Gastrocnemius medialis (tissue), 4 donors: Measurements from ENCODE around the gene MLN. TPM values are rescaled to one million over a fixed set of nuclear protein-coding genes. Genes with fewer than 3 reads are reported as not detected.
A peak's percentile ranks its signal among the peaks of the same experiment; 100 is the strongest.

Source experiments
- ATAC-seq, 2 donors: fragments of 150-250 bp; one replicate each; pipeline ENCODE4 v1.9.1; 2016
- DNase-seq, 2 donors: peaks; one replicate each; pipeline ENCODE4 v3.0.0-alpha.2; 2019
- H3K27ac ChIP-seq, 4 donors: fragments of 200-600 bp; sonication (generic); 1 replicate in 1 of 4; 2 replicates in 3 of 4; pipeline ENCODE4 v1.5.1; 2016 to 2018; ENCODE audit warnings: mild to moderate bottlenecking in 2 of 4, moderate library complexity in 1 of 4
- H3K27me3 ChIP-seq, 3 donors: fragments of 200-600 bp; sonication (generic) in 2 of 3; 1 replicate in 1 of 3; 2 replicates in 2 of 3; pipeline versions ENCODE4 v1.5.1 to v1.6.0; 2016 to 2019; ENCODE audit warnings: mild to moderate bottlenecking in 1 of 3, moderate library complexity in 1 of 3
- H3K36me3 ChIP-seq, 2 donors: fragments of 200-600 bp; sonication (generic) in 1 of 2; one replicate each; pipeline ENCODE4 v1.5.1; 2017 to 2018
- H3K4me1 ChIP-seq, 2 donors: fragments of 200-600 bp; sonication (generic) in 1 of 2; one replicate each; pipeline ENCODE4 v1.5.1; 2016 to 2017; ENCODE audit warnings: mild to moderate bottlenecking in 2 of 2
- H3K4me3 ChIP-seq, 4 donors: fragments of 200-600 bp; sonication (generic) in 3 of 4; 1 replicate in 1 of 4; 2 replicates in 3 of 4; pipeline ENCODE4 v1.5.1; 2016 to 2019; ENCODE audit warnings: mild to moderate bottlenecking in 2 of 4
- H3K9me3 ChIP-seq, 3 donors: fragments of 200-600 bp; sonication (generic) in 2 of 3; 1 replicate in 1 of 3; 2 replicates in 2 of 3; pipeline ENCODE4 v1.5.1; 2016 to 2019
- CTCF ChIP-seq, 5 experiments: fragments of 450-650 bp in 3 of 5; fragments of 200-600 bp in 2 of 5; sonication (generic) in 2 of 5; IDR thresholded peaks in 4 of 5; conservative IDR thresholded peaks in 1 of 5; 1 replicate in 4 of 5; 2 replicates in 1 of 5; pipeline ENCODE4 v1.5.1; 2016 to 2019; ENCODE audit warnings: antibody characterized with exemption in 5 of 5, mild to moderate bottlenecking in 3 of 5, moderate library complexity in 3 of 5
- POLR2A ChIP-seq, 2 donors: fragments of 450-650 bp; IDR thresholded peaks; one replicate each; pipeline ENCODE4 v1.6.1; 2017; ENCODE audit warnings: antibody characterized with exemption in 2 of 2, mild to moderate bottlenecking in 2 of 2, moderate library complexity in 2 of 2
- in situ Hi-C, 4 donors: fragments of 200-750 bp; cut with MboI; loops; one replicate each; pipeline versions ENCODE4 v1.15.0 to v1.8.0; 2017; ENCODE audit warnings: low sequenced_read_pairs in 4 of 4
- intact Hi-C: fragments of 100-400 bp; cut with DNase I; formaldehyde crosslinking; loops from one replicate; pipeline ENCODE4 v1.15.1; 2023; ENCODE audit warnings: low total_unique reads
- total RNA-seq, 4 donors: library from RNA; depleted of rRNA; stranded (reverse); fragments of >200 nt; gene quantifications; one replicate each; pipeline versions ENCODE4 v1.1.0 to v1.2.3, GENCODE V29; 2016

Gene MLN
- total RNA-seq, 4 donors from 2014 or later, result not detected

- intact Hi-C loops (loop anchor here (1.0 kb wide), 2 partner anchors 18 to 51 kb away; partner anchors contain the start of gene UQCC2), in situ Hi-C loops (loop anchor here in 3 of 4 donors (5.0 to 25.0 kb wide), 4 partner anchors 45 to 400 kb away; partner anchors contain the start of genes BAK1 (in 2 of the 3) and UQCC2 (in 1 of the 3))
- Histone ChIP-seq H3K36me3 (no peaks in the 10 kb centered on the region), H3K27me3 (no peaks in the 10 kb centered on the region), H3K27ac (peak overlapping the region; percentile 85 to 93 (median 90)), H3K4me3 (no peak overlapping the region), H3K4me1 (peaks cover 24 to 26% of the 10 kb centered on the region in 2 donors), H3K9me3 (no peaks in the 10 kb centered on the region)
- ATAC-seq (no peak), DNase-seq (peak in 1 of 2 donors; percentile 49)
- no peak for TF ChIP-seq POLR2A (IDR thresholded peaks at IDR 0.05)
- no peak for TF ChIP-seq CTCF (IDR thresholded peaks at IDR 0.05 in 4 of 5, conservative IDR thresholded peaks at IDR 0.05 in 1 of 5)
These were observed 41.1 kb downstream of the MLN start for GRCh38 chr6:33762713-33763112.

GRCh38 chr6:33761922-33762629 is 41.7 kb downstream of the MLN start:
- in situ Hi-C loops (loop anchor here in 3 of 4 donors (5.0 to 25.0 kb wide), 4 partner anchors 45 to 400 kb away; partner anchors contain the start of genes BAK1 (in 2 of the 3) and UQCC2 (in 1 of the 3)), intact Hi-C loops (loop anchor here (1.0 kb wide), 2 partner anchors 18 to 51 kb away; partner anchors contain the start of gene UQCC2)
- Histone ChIP-seq H3K4me1 (peaks cover 24 to 26% of the 10 kb centered on the region in 2 donors), H3K27ac (peak overlapping the region; percentile 85 to 93 (median 90)), H3K9me3 (no peaks in the 10 kb centered on the region), H3K4me3 (peak overlapping the region in 3 of 4 donors; percentile 27 to 37 (median 34)), H3K27me3 (no peaks in the 10 kb centered on the region), H3K36me3 (no peaks in the 10 kb centered on the region)
- TF ChIP-seq POLR2A (IDR thresholded peaks at IDR 0.05) (peak; percentile 31 to 46), CTCF (IDR thresholded peaks at IDR 0.05 in 4 of 5, conservative IDR thresholded peaks at IDR 0.05 in 1 of 5) (peak; percentile 73 to 85 (median 85))
- ATAC-seq (peak; percentile 91 to 95), DNase-seq (peak; percentile 84 to 98)

GRCh38 chr6:33761581-33761921 is 42.3 kb downstream of the MLN start:
- DNase-seq (no peak), ATAC-seq (peak; percentile 8 to 13)
- in situ Hi-C loops, result loop anchor here in 3 of 4 donors (5.0 to 25.0 kb wide), 4 partner anchors 44 to 401 kb away; partner anchors contain the start of genes BAK1 (in 2 of the 3) and UQCC2 (in 1 of the 3)
- no peak for TF ChIP-seq POLR2A (IDR thresholded peaks at IDR 0.05)
- no peak for TF ChIP-seq CTCF (IDR thresholded peaks at IDR 0.05 in 4 of 5, conservative IDR thresholded peaks at IDR 0.05 in 1 of 5)
- no peaks in the 10 kb centered on the region for H3K9me3 ChIP-seq
- H3K36me3 ChIP-seq, result no peaks in the 10 kb centered on the region
- H3K4me3 ChIP-seq, result peak overlapping the region in 3 of 4 donors; percentile 27 to 37 (median 34)
- intact Hi-C loops, result no loop called here
- peak overlapping the region; percentile 85 to 93 (median 90) for H3K27ac ChIP-seq
- H3K27me3 ChIP-seq, result no peaks in the 10 kb centered on the region
- peaks cover 24 to 26% of the 10 kb centered on the region in 2 donors for H3K4me1 ChIP-seq

GRCh38 chr6:33759887-33760629 is 43.7 kb downstream of the MLN start:
- intact Hi-C loops (loop anchor here (1.0 kb wide), 1 partner anchor 175 kb away; no protein-coding TSS in a partner anchor), in situ Hi-C loops (loop anchor here in 3 of 4 donors (5.0 to 25.0 kb wide), 4 partner anchors 43 to 402 kb away; partner anchors contain the start of genes BAK1 (in 2 of the 3) and UQCC2 (in 1 of the 3))
- no peaks in the 10 kb centered on the region for H3K36me3 ChIP-seq
- peaks cover 29 to 33% of the 10 kb centered on the region in 2 donors for H3K4me1 ChIP-seq
- ATAC-seq (no peak), DNase-seq (no peak)
- H3K9me3 ChIP-seq, result no peaks in the 10 kb centered on the region
- H3K27ac ChIP-seq, result no peak overlapping the region
- no peak overlapping the region for H3K4me3 ChIP-seq
- TF ChIP-seq POLR2A (IDR thresholded peaks at IDR 0.05) (no peak), CTCF (IDR thresholded peaks at IDR 0.05 in 4 of 5, conservative IDR thresholded peaks at IDR 0.05 in 1 of 5) (no peak)
- no peaks in the 10 kb centered on the region for H3K27me3 ChIP-seq
